Measurements from ENCODE around the gene COL19A1.

COL19A1 gene

DNA sequence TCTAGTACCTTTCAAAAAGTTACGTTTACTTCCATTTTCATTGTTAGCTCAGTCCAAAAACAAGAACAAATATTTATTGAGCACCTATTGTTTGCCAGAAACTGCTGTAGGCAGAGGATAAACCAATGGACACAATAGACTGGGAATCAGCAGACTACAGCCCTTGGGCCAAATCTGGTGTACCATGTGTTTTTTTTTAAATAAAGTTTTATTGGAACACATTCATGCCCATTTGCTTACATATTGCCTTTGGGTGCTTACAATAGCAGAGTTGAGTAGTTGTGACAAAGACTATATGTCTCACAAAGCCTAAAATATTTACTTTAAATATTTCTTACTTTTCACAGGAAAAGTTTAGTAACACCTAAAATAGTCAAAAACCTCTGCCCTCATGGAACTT is 220.4 kb downstream of the COL19A1 start:
- DNase-seq (ENCODE audit: low read depth): no peak
- H3K4me3 ChIP-seq (ENCODE audit: low read depth, low read length): no peak overlapping the region
- TF ChIP-seq POLR2A (IDR thresholded peaks at IDR 0.05; ENCODE audit: extremely low read depth, insufficient read length) (no peak), MYC (IDR thresholded peaks at IDR 0.05; ENCODE audit: low read depth, low read length) (no peak), MAX (IDR thresholded peaks at IDR 0.05; ENCODE audit: low read depth, low read length) (no peak)
- TF ChIP-seq, protein P1, sequence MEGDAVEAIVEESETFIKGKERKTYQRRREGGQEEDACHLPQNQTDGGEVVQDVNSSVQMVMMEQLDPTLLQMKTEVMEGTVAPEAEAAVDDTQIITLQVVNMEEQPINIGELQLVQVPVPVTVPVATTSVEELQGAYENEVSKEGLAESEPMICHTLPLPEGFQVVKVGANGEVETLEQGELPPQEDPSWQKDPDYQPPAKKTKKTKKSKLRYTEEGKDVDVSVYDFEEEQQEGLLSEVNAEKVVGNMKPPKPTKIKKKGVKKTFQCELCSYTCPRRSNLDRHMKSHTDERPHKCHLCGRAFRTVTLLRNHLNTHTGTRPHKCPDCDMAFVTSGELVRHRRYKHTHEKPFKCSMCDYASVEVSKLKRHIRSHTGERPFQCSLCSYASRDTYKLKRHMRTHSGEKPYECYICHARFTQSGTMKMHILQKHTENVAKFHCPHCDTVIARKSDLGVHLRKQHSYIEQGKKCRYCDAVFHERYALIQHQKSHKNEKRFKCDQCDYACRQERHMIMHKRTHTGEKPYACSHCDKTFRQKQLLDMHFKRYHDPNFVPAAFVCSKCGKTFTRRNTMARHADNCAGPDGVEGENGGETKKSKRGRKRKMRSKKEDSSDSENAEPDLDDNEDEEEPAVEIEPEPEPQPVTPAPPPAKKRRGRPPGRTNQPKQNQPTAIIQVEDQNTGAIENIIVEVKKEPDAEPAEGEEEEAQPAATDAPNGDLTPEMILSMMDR (IDR thresholded peaks at IDR 0.05; ENCODE audit: low read depth, low read length): no peak

DNA sequence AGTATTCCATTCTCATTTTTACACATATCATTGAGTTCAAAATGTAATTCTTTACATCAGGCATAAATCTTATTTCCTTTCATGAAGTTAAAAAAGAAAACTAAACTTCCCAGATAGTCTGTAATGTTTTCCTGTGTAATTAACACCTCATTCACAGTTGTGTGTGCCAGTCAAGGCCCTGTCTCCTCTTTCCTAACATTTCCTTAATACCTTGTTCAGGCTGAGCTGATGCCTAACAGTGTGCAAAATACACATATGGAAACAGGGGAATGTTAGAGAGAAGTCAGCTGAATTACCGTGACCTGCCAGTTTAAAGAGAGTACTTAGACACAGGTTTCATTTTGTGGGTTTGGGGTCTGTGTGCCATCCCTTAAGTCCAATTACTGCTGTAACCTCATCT is 227.8 kb downstream of the COL19A1 start:
- TF ChIP-seq POLR2A (IDR thresholded peaks at IDR 0.05; ENCODE audit: extremely low read depth, insufficient read length) (no peak), MYC (IDR thresholded peaks at IDR 0.05; ENCODE audit: low read depth, low read length) (no peak), MAX (IDR thresholded peaks at IDR 0.05; ENCODE audit: low read depth, low read length) (no peak)
- TF ChIP-seq, protein P1 (IDR thresholded peaks at IDR 0.05; ENCODE audit: low read depth, low read length): no peak
- DNase-seq (ENCODE audit: low read depth): no peak
- H3K4me3 ChIP-seq (ENCODE audit: low read depth, low read length): no peak overlapping the region

- TF ChIP-seq, protein P1 (IDR thresholded peaks at IDR 0.05; ENCODE audit: low read depth, low read length): no peak
- TF ChIP-seq MYC (IDR thresholded peaks at IDR 0.05; ENCODE audit: low read depth, low read length) (no peak), MAX (IDR thresholded peaks at IDR 0.05; ENCODE audit: low read depth, low read length) (no peak), POLR2A (IDR thresholded peaks at IDR 0.05; ENCODE audit: extremely low read depth, insufficient read length) (no peak)
- DNase-seq (ENCODE audit: low read depth): no peak
- H3K4me3 ChIP-seq (ENCODE audit: low read depth, low read length): no peak overlapping the region
Measured at GRCh38 chr6:70099732-70100131, 233.4 kb downstream of the COL19A1 start.

DNA sequence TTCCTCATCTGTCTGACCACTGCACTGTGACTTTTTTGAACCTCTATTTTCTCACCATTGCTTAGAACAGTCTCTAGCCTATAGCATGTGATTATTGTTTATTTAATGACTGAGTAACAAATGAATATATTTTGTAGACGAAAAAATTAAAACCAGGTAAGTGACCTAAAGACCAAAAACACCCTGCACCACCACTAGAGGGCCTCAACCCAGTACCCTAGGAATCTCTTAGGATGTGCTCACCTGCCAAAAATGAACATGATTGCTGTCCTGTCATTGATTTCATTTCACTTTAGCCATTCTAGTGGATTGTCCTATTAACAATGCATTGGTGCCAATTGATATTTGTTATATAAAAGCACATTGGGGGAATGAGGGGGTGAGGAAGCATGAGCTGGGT is 237.4 kb downstream of the COL19A1 start:
- peak; percentile 12 for DNase-seq (ENCODE audit: low read depth)
- no peak for TF ChIP-seq POLR2A (IDR thresholded peaks at IDR 0.05; ENCODE audit: extremely low read depth, insufficient read length)
- TF ChIP-seq, protein P1 (IDR thresholded peaks at IDR 0.05; ENCODE audit: low read depth, low read length): peak; percentile 74
- H3K4me3 ChIP-seq (ENCODE audit: low read depth, low read length): no peak overlapping the region

GRCh38 chr6:70107852-70108629 is 241.7 kb downstream of the COL19A1 start:
- peak; percentile 51 for DNase-seq (ENCODE audit: low read depth)
- no peak for TF ChIP-seq MAX (IDR thresholded peaks at IDR 0.05; ENCODE audit: low read depth, low read length)
- TF ChIP-seq, protein P1 (IDR thresholded peaks at IDR 0.05; ENCODE audit: low read depth, low read length): peak; percentile 54
- H3K4me3 ChIP-seq (ENCODE audit: low read depth, low read length): no peak overlapping the region
